Adrenal gland (tissue), 12 donors: ENCODE measurements around the gene ZNF438. TPM values are rescaled to one million over a fixed set of nuclear protein-coding genes. Genes with fewer than 3 reads are reported as not detected.
"Not testable (repeated sequence)": the region's sequence is repeated elsewhere in the genome, so short reads cannot be mapped to it uniquely, and the experiment has no call there.

Experiments used
- DNase-seq, 7 donors: peaks; one replicate each; pipeline ENCODE4 v3.0.0-alpha.2; 2019 to 2020
- H3K27ac ChIP-seq, 5 donors: fragments of 200-600 bp; sonication (generic) in 4 of 5; 1 replicate in 3 of 5; 2 replicates in 2 of 5; pipeline versions ENCODE4 v1.5.1 to v1.8.0; 2016 to 2020; ENCODE audit warnings: mild to moderate bottlenecking in 1 of 5
- H3K27me3 ChIP-seq: fragments of 200-600 bp; 2 replicates; pipeline ENCODE4 v1.8.0; 2021
- H3K36me3 ChIP-seq, 2 donors: fragments of 200-600 bp; replicated peaks in 1 of 2; 1 replicate in 1 of 2; 2 replicates in 1 of 2; pipeline versions ENCODE4 v1.5.1 to v1.8.0; 2018 to 2022
- H3K4me1 ChIP-seq, 2 donors: fragments of 200-600 bp; replicated peaks in 1 of 2; 1 replicate in 1 of 2; 2 replicates in 1 of 2; pipeline versions ENCODE4 v1.5.1 to v1.8.0; 2018 to 2021
- H3K4me3 ChIP-seq, 4 donors: fragments of 200-600 bp; sonication (generic) in 3 of 4; one replicate each; pipeline ENCODE4 v1.5.1; 2016 to 2018
- H3K9me3 ChIP-seq, 3 donors: fragments of 200-600 bp; sonication (generic) in 1 of 3; replicated peaks in 1 of 3; 1 replicate in 2 of 3; 2 replicates in 1 of 3; pipeline versions ENCODE4 v1.5.1 to v1.8.0; 2016 to 2021
- CTCF ChIP-seq, 6 experiments: fragments of 450-650 bp in 4 of 6; fragments of 200-600 bp in 2 of 6; sonication (generic) in 1 of 6; IDR thresholded peaks; 1 replicate in 5 of 6; 2 replicates in 1 of 6; pipeline versions ENCODE4 v1.5.1 to v1.8.0; 2016 to 2021; ENCODE audit warnings: antibody characterized with exemption in 6 of 6, mild to moderate bottlenecking in 2 of 6, moderate library complexity in 1 of 6
- POLR2A ChIP-seq, 2 donors: fragments of 450-650 bp; IDR thresholded peaks; one replicate each; pipeline ENCODE4 v1.6.1; 2017; ENCODE audit warnings: antibody characterized with exemption in 2 of 2, mild to moderate bottlenecking in 2 of 2, moderate library complexity in 1 of 2
- WGBS, 4 donors: extraction: QIAGEN DNeasy Blood & Tissue Kit in 2 of 4; methylation state at CpG; one replicate each; pipeline versions ENCODE4 v1.1.5 to v1.1.7; 2013 to 2017; 5-methylcytosine and 5-hydroxymethylcytosine counted together
- intact Hi-C, 2 donors: fragments of 100-400 bp; cut with DNase I; formaldehyde crosslinking; loops; one replicate each; pipeline versions ENCODE4 v1.14.1 to v1.15.0; 2022 to 2023
- polyA plus RNA-seq, 3 donors: library from polyadenylated mRNA; stranded (reverse); fragments of 200-250 nt in 2 of 3; fragments of 350-450 nt in 1 of 3; fragmentation: Illumina TruSeq in 1 of 3; extraction: RNeasy Lipid Tissue Mini Kit (QIAGEN cat#74804) in 1 of 3; gene quantifications; one replicate each; pipeline ENCODE4 v1.2.3, GENCODE V29; 2013 to 2014
- total RNA-seq, 9 donors: library from RNA; depleted of rRNA in 4 of 9; stranded (reverse); fragments of >200 nt in 4 of 9; fragments of 120-200 nt in 1 of 9; fragmentation: NEBNext Ultra II Directional in 1 of 9; extraction: Animal tissue kit (Norgen Biotek cat#: 25700) in 1 of 9; gene quantifications; one replicate each; pipeline versions ENCODE4 v1.1.0 to v1.2.4, GENCODE V29; 2013 to 2023
- donor health status: healthy with polysubstance abuse.
- donor health status: Bipolar disorder and iron deficiency.
- donor health status: DM: yes; HTN: yes; CAD: no.
- donor health status: DM: no; HTN: no; CAD: no.
- donor health status: DM: no; HTN: no; CAD: no.
- donor health status: DM: yes; HTN: yes; CAD: no.

The ZNF438 gene
- total and polyA plus RNA-seq, 12 donors = 3.4 to 15.5 (median 5.7) TPM

GRCh38 chr10:30967650-30968410 lies 63.8 kb downstream of the ZNF438 start:
- Histone ChIP-seq H3K27ac (no peak overlapping the region), H3K27me3 (no peaks in the 10 kb centered on the region), H3K9me3 (no peaks in the 10 kb centered on the region), H3K4me1 (peaks cover 0 to 1% of the 10 kb centered on the region in 2 donors), H3K4me3 (no peak overlapping the region), H3K36me3 (no peaks in the 10 kb centered on the region)
- no peak for DNase-seq
- intact Hi-C loops = no loop called here
- TF ChIP-seq CTCF (IDR thresholded peaks at IDR 0.05) (no peak), POLR2A (IDR thresholded peaks at IDR 0.05) (no peak)
- 78 to 89% (median 86%) methylated on average over 6 of the region's 6 CpGs for WGBS, 4 donors

GRCh38 chr10:30963992-30964930 lies 67.4 kb downstream of the ZNF438 start:
- TF ChIP-seq CTCF (IDR thresholded peaks at IDR 0.05) (no peak), POLR2A (IDR thresholded peaks at IDR 0.05) (no peak)
- Histone ChIP-seq H3K4me1 (peaks cover 0 to 7% of the 10 kb centered on the region in 2 donors), H3K4me3 (no peak overlapping the region), H3K36me3 (no peaks in the 10 kb centered on the region), H3K9me3 (no peaks in the 10 kb centered on the region), H3K27ac (no peak overlapping the region), H3K27me3 (no peaks in the 10 kb centered on the region)
- no peak for DNase-seq
- 67 to 75% (median 70%) methylated on average over 6 of the region's 6 CpGs for WGBS, 4 donors
- intact Hi-C loops = no loop called here

GRCh38 chr10:30962522-30962921 lies 69.1 kb downstream of the ZNF438 start:
- Histone ChIP-seq H3K4me1 (peaks cover 0 to 7% of the 10 kb centered on the region in 2 donors), H3K9me3 (no peaks in the 10 kb centered on the region), H3K4me3 (no peak overlapping the region), H3K36me3 (no peaks in the 10 kb centered on the region), H3K27ac (no peak overlapping the region), H3K27me3 (no peaks in the 10 kb centered on the region)
- DNase-seq = no peak
- no peak for TF ChIP-seq CTCF (IDR thresholded peaks at IDR 0.05)
- 55 to 75% (median 63%) methylated on average over 4 of the region's 4 CpGs for WGBS, 4 donors
- intact Hi-C loops = no loop called here

DNA sequence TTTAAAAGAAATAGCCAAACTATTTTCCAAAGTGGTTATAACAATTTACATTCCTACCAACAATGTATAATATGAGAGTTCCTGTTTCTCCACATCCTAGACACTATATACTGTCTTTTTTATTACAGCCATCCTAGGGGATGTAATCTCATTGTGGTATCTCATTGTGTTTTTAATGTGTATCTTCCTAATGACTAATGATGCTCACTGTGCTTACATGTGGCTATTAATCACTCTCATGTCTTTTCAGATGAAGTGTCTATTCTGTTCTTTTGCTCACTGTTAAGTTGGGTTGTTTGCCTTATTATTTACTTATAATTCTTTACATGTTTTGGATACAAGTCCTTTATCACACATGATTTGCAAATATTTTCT lies 71.8 kb downstream of the ZNF438 start:
- Histone ChIP-seq H3K4me3 (no peak overlapping the region), H3K27me3 (no peaks in the 10 kb centered on the region), H3K4me1 (peaks cover 0 to 7% of the 10 kb centered on the region in 2 donors), H3K27ac (no peak overlapping the region), H3K36me3 (no peaks in the 10 kb centered on the region), H3K9me3 (no peaks in the 10 kb centered on the region)
- DNase-seq = no peak
- intact Hi-C loops = no loop called here
- no peak for TF ChIP-seq CTCF (IDR thresholded peaks at IDR 0.05)
- no peak for TF ChIP-seq POLR2A (IDR thresholded peaks at IDR 0.05)

- H3K36me3 ChIP-seq, intact Hi-C loops: not testable (repeated sequence)
These were observed 82.4 kb downstream of the ZNF438 start for GRCh38 chr10:30949218-30949617.

More at GRCh38 chr10:30949218-30949617, 82.4 kb downstream of the ZNF438 start:
- H3K4me1 ChIP-seq, H3K27ac ChIP-seq, H3K4me3 ChIP-seq, H3K27me3 ChIP-seq, DNase-seq, H3K9me3 ChIP-seq: not testable (repeated sequence)
- WGBS, 4 donors = 86 to 94% (median 93%) methylated on average over 2 to 4 of the region's 4 CpGs
